ENCODE measurements around the gene KREMEN1.

KREMEN1 gene

GRCh38 chr22:29195118-29195963, 122.5 kb downstream of the KREMEN1 start:
- no peak for DNase-seq

GRCh38 chr22:29195964-29196666, 123.3 kb downstream of the KREMEN1 start:
- DNase-seq = no peak

DNA sequence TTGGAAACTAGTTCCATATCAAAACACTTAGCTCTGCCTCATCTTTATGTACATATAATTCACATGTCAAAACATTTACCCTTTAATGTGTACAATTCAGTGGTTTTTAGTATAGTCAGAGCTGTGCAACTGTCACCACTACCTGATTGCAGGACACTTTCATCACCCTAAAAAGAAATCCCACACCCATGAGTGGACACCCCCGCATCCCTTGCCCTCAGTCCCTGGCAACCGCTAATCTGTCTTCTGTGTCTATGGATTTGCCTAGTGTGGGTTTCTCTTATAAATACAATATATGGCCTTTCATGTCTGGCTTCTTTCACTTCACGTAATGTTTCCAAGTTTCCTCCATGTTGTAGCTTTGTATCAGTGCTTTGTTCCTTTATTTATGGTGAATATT, 124.3 kb downstream of the KREMEN1 start:
- no peak for DNase-seq

GRCh38 chr22:29198240-29198639, 125.4 kb downstream of the KREMEN1 start:
- no peak for DNase-seq

DNA sequence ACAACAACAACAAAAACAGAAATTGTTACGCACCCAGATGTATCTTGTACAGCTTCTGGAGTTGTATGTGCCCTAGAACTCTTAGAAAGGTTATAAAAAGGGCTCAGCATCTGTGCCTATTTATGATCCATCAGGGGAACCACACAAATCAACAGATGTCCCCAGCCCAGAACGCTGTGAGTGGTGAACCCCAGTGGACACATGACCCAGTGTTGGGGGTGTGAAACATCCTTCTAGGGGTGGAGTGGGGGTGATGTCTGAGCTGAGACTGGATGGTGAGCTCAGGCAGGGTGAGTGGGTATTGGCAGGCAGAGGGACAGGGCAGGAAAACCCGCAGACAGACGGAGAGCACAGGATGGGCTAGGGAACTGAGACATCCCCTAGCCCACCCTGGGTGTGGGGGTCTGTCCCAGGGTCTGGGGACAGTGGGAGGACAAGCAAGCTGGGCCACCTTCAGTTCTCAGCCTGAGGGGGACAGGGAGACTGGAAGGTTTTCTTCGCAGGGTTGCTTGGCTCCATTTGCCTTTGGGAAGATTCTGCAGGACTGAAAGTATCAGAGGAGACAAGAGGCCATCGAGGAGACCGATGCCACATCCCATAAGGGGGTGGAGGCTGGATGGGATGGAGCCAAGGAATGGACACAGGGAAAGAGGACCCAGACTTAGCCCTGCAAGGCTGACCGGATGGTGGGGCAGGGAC, 127.0 kb downstream of the KREMEN1 start:
- DNase-seq = no peak

DNA sequence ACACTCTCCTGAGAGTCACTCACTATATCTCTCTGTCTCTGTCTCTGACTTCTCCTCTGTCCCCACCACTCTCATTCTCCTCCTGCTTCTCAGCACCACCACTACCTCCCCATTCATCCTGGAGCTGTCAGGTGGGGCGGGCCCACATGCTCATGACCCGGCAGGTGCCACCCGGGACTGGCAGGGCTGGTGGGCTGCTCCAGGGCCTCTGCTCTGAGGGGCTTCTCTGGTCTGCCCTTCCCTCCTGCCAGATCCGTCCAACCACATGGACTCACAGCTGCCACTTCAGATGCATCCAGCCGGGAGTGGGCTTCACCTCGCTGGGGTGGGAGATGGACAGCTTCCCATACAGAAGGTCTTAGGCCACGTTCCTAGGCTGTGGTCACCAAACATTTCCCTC, 128.1 kb downstream of the KREMEN1 start:
- no peak for DNase-seq

GRCh38 chr22:29201782-29202181, 128.9 kb downstream of the KREMEN1 start:
- DNase-seq = no peak

- DNase-seq = peak; percentile 47 to 57
Measured at GRCh38 chr22:29202212-29203192, 129.7 kb downstream of the KREMEN1 start.

- DNase-seq = no peak
Measured at GRCh38 chr22:29203488-29204454, 130.9 kb downstream of the KREMEN1 start.

GRCh38 chr22:29204455-29205183, 131.8 kb downstream of the KREMEN1 start:
- DNase-seq = no peak

GRCh38 chr22:29205252-29205593, 132.4 kb downstream of the KREMEN1 start:
- no peak for DNase-seq

DNA sequence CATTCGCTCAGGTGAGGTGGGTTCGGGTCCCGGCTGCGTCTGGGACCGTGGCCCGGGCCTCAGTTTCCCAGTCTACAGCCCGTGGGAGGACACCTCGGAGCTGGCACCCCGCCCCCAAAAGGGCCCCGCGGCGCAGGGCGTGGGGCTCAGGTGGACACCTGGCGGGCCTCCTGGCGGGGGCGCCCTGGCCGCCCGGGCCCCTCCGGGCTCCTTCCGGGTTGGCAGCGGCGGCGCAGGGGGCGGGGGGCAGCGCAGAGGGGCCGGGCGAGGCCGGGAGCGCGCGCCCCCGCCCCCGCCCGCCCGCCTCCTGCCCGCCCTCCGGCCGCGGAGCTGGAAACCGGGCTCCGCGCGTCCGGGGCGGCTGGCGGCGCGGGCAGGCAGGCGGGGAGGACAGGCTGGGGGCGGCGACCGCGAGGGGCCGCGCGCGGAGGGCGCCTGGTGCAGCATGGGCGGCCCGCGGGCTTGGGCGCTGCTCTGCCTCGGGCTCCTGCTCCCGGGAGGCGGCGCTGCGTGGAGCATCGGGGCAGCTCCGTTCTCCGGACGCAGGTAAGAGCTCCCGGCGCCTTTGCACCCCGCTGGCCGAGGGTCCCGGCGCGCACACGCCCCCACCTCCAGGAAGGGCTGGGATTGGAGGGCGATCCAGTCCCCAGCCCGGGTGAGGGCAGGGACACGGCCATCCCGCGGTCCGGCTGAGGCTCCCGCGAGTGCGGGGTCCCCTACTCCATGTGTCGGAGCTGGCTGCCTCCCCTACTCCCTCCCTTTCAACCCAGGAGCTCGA, 132.9 kb downstream of the KREMEN1 start, which contains the start of gene EMID1:
TSS of gene EMID1 (plus strand) at position 303 of the 778 bp plus-strand sequence. CDS start at position 446, 143 bp downstream.
- peak in 1 of 2 donors; percentile 27 for DNase-seq

- DNase-seq = no peak
Measured at GRCh38 chr22:29206372-29207242, 133.8 kb downstream of the KREMEN1 start.

GRCh38 chr22:29207243-29207550, 134.4 kb downstream of the KREMEN1 start:
- no peak for DNase-seq

DNA sequence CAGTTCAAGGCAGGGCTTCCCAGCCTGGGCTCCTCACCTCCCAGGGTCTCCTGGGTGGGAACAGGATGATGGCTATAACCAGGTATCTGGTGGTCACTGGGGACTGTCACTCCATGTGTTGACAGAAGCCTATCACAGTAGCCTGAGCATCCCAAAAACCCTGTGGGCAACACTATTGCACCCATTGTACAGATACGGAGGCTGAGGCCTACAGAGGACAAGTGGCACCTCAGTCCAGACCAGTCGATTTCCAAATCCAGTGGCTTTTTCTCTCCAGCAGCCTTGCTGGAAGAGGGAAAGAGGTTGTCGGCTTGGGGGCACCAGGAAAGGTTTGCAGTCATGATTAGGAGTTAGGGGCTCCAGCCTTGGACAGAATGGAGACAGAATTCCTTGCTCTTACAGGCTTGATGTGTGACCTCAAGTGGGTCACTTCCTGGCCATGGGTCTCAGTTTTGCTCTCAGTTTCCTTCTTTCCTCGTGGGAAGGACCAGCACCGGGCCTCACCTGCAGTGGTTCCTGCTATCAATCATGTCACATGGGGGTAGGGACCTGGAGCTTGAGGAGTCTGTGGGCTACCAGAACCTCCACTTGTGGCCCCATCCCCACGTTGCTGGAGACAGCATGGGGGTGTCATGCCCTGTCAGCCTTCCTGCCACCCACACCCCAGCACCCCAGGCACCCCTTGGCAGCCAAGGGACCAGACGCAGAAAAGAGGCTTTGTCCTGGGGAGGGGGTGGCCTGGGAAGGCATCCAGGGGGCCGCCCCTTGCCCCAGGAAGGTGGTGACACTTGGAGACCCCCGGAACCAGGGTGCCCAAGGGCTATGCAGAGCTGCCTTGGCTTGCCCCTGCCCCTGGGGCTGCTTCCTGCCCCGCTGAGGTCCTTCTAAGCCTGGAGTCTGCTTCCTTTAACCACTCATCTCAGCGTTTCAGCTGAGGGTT, 135.0 kb downstream of the KREMEN1 start:
- no peak for DNase-seq

GRCh38 chr22:29208502-29208862, 135.6 kb downstream of the KREMEN1 start:
- DNase-seq = no peak

- no peak for DNase-seq
Measured at GRCh38 chr22:29208879-29209623, 136.2 kb downstream of the KREMEN1 start.

Measured in stimulated activated CD4-positive, alpha-beta T cell treated with anti-CD3 and anti-CD28 coated beads, Interleukin-2, amount 100 ng/mL, for 48 hours (primary cell).